Neural progenitor cell (in vitro differentiated cells): ENCODE measurements around the gene CLEC4G. TPM values are rescaled to one million over a fixed set of nuclear protein-coding genes. Genes with fewer than 3 reads are reported as not detected.

Experiments used
- DNase-seq: peaks from one replicate; pipeline ENCODE4 v3.0.0-alpha.2; 2016; ENCODE audit warnings: low spot score
- H2AFZ ChIP-seq: fragments of 200-600 bp; sonication (generic); replicated peaks from 2 replicates; pipeline ENCODE4 v1.6.1; 2016; ENCODE audit warnings: antibody characterized with exemption
- H3F3A ChIP-seq: fragments of 200-600 bp; sonication (generic); 2 replicates; pipeline ENCODE4 v1.6.1; 2016; ENCODE audit warnings: antibody characterized with exemption, low read depth
- H3K27ac ChIP-seq: fragments of 200-600 bp; sonication (generic); 2 replicates; pipeline ENCODE4 v1.5.1; 2016; ENCODE audit warnings: mild to moderate bottlenecking
- H3K27me3 ChIP-seq: fragments of 200-600 bp; sonication (generic); 2 replicates; pipeline ENCODE4 v1.6.1; 2016; ENCODE audit warnings: mild to moderate bottlenecking, moderate library complexity
- H3K36me3 ChIP-seq: fragments of 200-600 bp; sonication (generic); 2 replicates; pipeline ENCODE4 v1.5.1; 2016
- H3K4me1 ChIP-seq: fragments of 200-600 bp; sonication (generic); 2 replicates; pipeline ENCODE4 v1.6.1; 2016; ENCODE audit warnings: mixed run types
- H3K4me2 ChIP-seq: fragments of 200-600 bp; sonication (generic); 2 replicates; pipeline ENCODE4 v1.6.1; 2016
- H3K4me3 ChIP-seq: fragments of 200-600 bp; sonication (generic); 2 replicates; pipeline ENCODE4 v1.5.1; 2016
- H3K79me2 ChIP-seq: fragments of 200-600 bp; sonication (generic); 2 replicates; pipeline ENCODE4 v1.6.1; 2016; ENCODE audit warnings: low read depth
- H3K9ac ChIP-seq: fragments of 200-600 bp; sonication (generic); 2 replicates; pipeline ENCODE4 v1.6.1; 2016
- H3K9me3 ChIP-seq: fragments of 200-600 bp; sonication (generic); 2 replicates; pipeline ENCODE4 v1.5.1; 2016; ENCODE audit warnings: low read depth
- H4K20me1 ChIP-seq: fragments of 200-600 bp; sonication (generic); 2 replicates; pipeline ENCODE4 v1.6.1; 2016; ENCODE audit warnings: low read depth
- H3K27ac Mint-ChIP-seq: 3 replicates; pipeline ENCODE4 v1.8.0; 2021; ENCODE audit warnings: mixed read lengths
- H3K27me3 Mint-ChIP-seq: 2 replicates; pipeline ENCODE4 v1.8.0; 2022; ENCODE audit warnings: low read depth, mild to moderate bottlenecking, inconsistent platforms, moderate library complexity, mixed read lengths; ENCODE audit not compliant: insufficient read depth
- H3K36me3 Mint-ChIP-seq: 3 replicates; pipeline ENCODE4 v1.8.0; 2021; ENCODE audit warnings: mixed read lengths
- H3K4me1 Mint-ChIP-seq: 3 replicates; pipeline ENCODE4 v1.8.0; 2021; ENCODE audit warnings: mixed read lengths
- H3K4me3 Mint-ChIP-seq: 3 replicates; pipeline ENCODE4 v1.8.0; 2021; ENCODE audit warnings: mild to moderate bottlenecking, moderate library complexity, mixed read lengths
- H3K9me3 Mint-ChIP-seq: 3 replicates; pipeline ENCODE4 v1.8.0; 2020; ENCODE audit warnings: mixed read lengths
- EZH2 ChIP-seq: fragments of 200-600 bp; sonication (generic); IDR thresholded peaks from 2 replicates; pipeline ENCODE4 v1.6.1; 2017; ENCODE audit warnings: antibody characterized with exemption, mild to moderate bottlenecking, moderate library complexity
- EZH2phosphoT487 ChIP-seq: fragments of 200-600 bp; sonication (generic); IDR thresholded peaks from 2 replicates; pipeline ENCODE4 v1.6.1; 2017; ENCODE audit warnings: antibody characterized with exemption
- total RNA-seq: library from RNA; depleted of rRNA; stranded (reverse); fragments of >200 nt; gene quantifications from 2 replicates; pipeline ENCODE4 v1.2.3, GENCODE V29; 2015; ENCODE audit warnings: low replicate concordance
- TF ChIP-seq, protein P1 (sequence below): fragments of 200-600 bp; sonication (generic); IDR thresholded peaks from 2 replicates; pipeline ENCODE4 v1.5.1; 2017; ENCODE audit warnings: antibody characterized with exemption, mild to moderate bottlenecking

Gene CLEC4G
- total RNA-seq, 1 donor from 2014 or later, result not detected

DNA sequence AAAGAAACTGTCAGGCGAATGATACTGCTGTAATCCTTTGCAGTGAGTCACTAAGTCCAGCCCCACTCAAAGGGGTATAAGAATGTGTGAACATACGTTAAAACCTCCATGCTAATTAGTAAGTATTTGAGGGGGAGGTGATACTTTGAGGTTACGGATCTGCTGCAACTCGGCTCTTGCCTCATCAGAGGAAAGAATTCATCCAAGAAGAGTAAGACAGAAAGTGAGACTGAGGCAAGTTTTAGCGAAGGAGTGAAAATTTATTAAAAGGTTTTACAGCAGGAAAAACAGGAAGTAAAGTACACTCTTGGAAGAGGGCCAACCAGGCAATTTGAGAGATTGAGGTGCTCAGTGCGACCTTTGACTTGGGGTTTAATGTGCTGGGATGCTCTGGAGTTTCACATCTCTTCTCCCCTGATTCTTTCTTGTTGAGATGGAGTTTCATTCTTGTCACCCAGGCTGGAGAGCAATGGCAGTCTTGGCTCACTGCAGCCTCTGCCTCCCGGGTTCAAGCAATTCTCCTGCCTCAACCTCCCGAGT, 40.9 kb upstream of the CLEC4G start:
- H3K4me2 ChIP-seq, result no peak overlapping the region
- H3K9me3 ChIP-seq, result no peaks in the 10 kb centered on the region
- H3K36me3 Mint-ChIP-seq, result no peaks in the 10 kb centered on the region
- H3K27me3 Mint-ChIP-seq, result peaks cover 6% of the 10 kb centered on the region
- H3K9ac ChIP-seq, result no peak overlapping the region
- no peaks in the 10 kb centered on the region for H3K27me3 ChIP-seq
- no peak for DNase-seq
- peaks cover under 1% of the 10 kb centered on the region for H3K4me1 ChIP-seq
- no peak overlapping the region for H3K27ac Mint-ChIP-seq
- no peak overlapping the region for H3K27ac ChIP-seq
- H3K4me3 ChIP-seq, result no peak overlapping the region
- H3K36me3 ChIP-seq, result no peaks in the 10 kb centered on the region
- peaks cover 4% of the 10 kb centered on the region for H3K4me1 Mint-ChIP-seq
- peaks cover 2% of the 10 kb centered on the region for H3K9me3 Mint-ChIP-seq
- no peak overlapping the region for H2AFZ ChIP-seq
- no peaks in the 10 kb centered on the region for H3K79me2 ChIP-seq
- no peaks in the 10 kb centered on the region for H4K20me1 ChIP-seq
- H3F3A ChIP-seq, result peaks cover 5% of the 10 kb centered on the region
- H3K4me3 Mint-ChIP-seq, result no peak overlapping the region
- TF ChIP-seq EZH2, result no peak
- TF ChIP-seq EZH2phosphoT487, result no peak
- TF ChIP-seq, protein P1, sequence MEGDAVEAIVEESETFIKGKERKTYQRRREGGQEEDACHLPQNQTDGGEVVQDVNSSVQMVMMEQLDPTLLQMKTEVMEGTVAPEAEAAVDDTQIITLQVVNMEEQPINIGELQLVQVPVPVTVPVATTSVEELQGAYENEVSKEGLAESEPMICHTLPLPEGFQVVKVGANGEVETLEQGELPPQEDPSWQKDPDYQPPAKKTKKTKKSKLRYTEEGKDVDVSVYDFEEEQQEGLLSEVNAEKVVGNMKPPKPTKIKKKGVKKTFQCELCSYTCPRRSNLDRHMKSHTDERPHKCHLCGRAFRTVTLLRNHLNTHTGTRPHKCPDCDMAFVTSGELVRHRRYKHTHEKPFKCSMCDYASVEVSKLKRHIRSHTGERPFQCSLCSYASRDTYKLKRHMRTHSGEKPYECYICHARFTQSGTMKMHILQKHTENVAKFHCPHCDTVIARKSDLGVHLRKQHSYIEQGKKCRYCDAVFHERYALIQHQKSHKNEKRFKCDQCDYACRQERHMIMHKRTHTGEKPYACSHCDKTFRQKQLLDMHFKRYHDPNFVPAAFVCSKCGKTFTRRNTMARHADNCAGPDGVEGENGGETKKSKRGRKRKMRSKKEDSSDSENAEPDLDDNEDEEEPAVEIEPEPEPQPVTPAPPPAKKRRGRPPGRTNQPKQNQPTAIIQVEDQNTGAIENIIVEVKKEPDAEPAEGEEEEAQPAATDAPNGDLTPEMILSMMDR, result no peak

DNA sequence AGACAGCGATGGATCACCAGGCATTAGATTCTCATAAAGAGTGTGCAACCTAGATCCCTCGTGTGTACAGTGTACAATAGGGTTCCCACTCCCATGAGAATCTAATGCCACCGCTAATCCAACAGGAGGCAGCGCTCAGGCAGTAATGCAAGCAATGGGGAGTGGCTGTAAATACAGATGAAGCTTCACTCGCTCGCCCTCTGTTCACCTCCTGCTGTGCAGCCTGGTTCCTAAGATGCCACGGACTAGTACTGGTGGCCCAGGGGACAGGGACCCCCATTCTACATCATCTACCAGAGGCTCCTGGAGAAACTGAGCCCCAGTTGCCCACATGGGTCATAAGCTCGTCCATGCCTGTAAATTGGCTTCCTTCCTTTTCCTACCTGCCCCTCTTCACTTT, 39.2 kb upstream of the CLEC4G start:
- no peak for DNase-seq
- H3K4me3 ChIP-seq, result no peak overlapping the region
- H4K20me1 ChIP-seq, result no peaks in the 10 kb centered on the region
- no peak overlapping the region for H3K27ac ChIP-seq
- Mint-ChIP-seq H3K4me3 (no peak overlapping the region), H3K27me3 (peaks cover 3% of the 10 kb centered on the region), H3K27ac (no peak overlapping the region), H3K4me1 (peaks cover 4% of the 10 kb centered on the region), H3K9me3 (peaks cover 6% of the 10 kb centered on the region), H3K36me3 (no peaks in the 10 kb centered on the region)
- H3K4me1 ChIP-seq, result no peaks in the 10 kb centered on the region
- no peaks in the 10 kb centered on the region for H3K36me3 ChIP-seq
- H3K9me3 ChIP-seq, result no peaks in the 10 kb centered on the region
- H3K27me3 ChIP-seq, result peaks cover 11% of the 10 kb centered on the region
- no peaks in the 10 kb centered on the region for H3F3A ChIP-seq
- H2AFZ ChIP-seq, result no peak overlapping the region
- no peak overlapping the region for H3K4me2 ChIP-seq
- no peaks in the 10 kb centered on the region for H3K79me2 ChIP-seq
- TF ChIP-seq EZH2phosphoT487 (no peak), EZH2 (no peak)
- TF ChIP-seq, protein P1, result no peak
- H3K9ac ChIP-seq, result no peak overlapping the region

DNA sequence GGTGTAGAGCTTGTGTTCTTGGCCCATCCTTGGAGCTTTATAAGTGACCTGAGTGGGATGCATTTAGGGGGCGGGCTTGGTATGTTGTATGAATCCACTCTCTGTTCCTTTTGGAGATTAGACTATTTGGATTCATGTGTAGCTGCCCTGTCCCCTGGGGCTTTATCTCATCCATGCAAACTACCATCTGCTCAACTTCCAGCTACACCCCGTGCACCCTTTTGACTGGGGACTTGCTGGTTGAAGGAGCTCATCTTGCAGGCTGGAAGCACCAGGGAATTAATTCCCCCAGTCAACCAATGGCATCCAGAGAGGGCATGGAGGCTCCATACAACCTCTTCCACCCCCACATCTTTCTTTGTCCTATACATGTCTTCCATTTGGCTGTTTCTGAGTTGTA, 37.3 kb upstream of the CLEC4G start:
- Mint-ChIP-seq H3K27ac (no peak overlapping the region), H3K36me3 (no peaks in the 10 kb centered on the region), H3K27me3 (peaks cover 5% of the 10 kb centered on the region), H3K9me3 (peaks cover 6% of the 10 kb centered on the region), H3K4me1 (peaks cover 4% of the 10 kb centered on the region), H3K4me3 (no peak overlapping the region)
- peaks cover 11% of the 10 kb centered on the region for H3K27me3 ChIP-seq
- H3K27ac ChIP-seq, result no peak overlapping the region
- no peaks in the 10 kb centered on the region for H3K36me3 ChIP-seq
- H3F3A ChIP-seq, result no peaks in the 10 kb centered on the region
- H3K9me3 ChIP-seq, result no peaks in the 10 kb centered on the region
- H3K4me3 ChIP-seq, result no peak overlapping the region
- DNase-seq, result no peak
- TF ChIP-seq, protein P1, result no peak
- TF ChIP-seq EZH2 (no peak), EZH2phosphoT487 (no peak)
- no peak overlapping the region for H2AFZ ChIP-seq
- H3K4me1 ChIP-seq, result no peaks in the 10 kb centered on the region
- H4K20me1 ChIP-seq, result no peaks in the 10 kb centered on the region
- no peak overlapping the region for H3K4me2 ChIP-seq
- no peak overlapping the region for H3K9ac ChIP-seq
- no peaks in the 10 kb centered on the region for H3K79me2 ChIP-seq
